PC-3 (cell line): ENCODE measurements around the gene C6orf47.

Experiments
- CTCF ChIP-seq: fragments of 300-600 bp; sonication (generic); conservative IDR thresholded peaks from 2 replicates; pipeline ENCODE4 v1.5.1; 2017; ENCODE audit warnings: antibody characterized with exemption, low read depth, mild to moderate bottlenecking, low read length
- EZH2 ChIP-seq: fragments of 300-600 bp; sonication (generic); IDR thresholded peaks from one replicate; pipeline ENCODE4 v1.6.1; 2017; ENCODE audit warnings: antibody characterized with exemption, mild to moderate bottlenecking, low read length; ENCODE audit not compliant: unreplicated experiment
- EZH2phosphoT487 ChIP-seq: fragments of 300-600 bp; sonication (generic); IDR thresholded peaks from 2 replicates; pipeline ENCODE4 v1.6.1; 2018; ENCODE audit warnings: mild to moderate bottlenecking, antibody characterized with exemption, low read length, borderline replicate concordance

DNA sequence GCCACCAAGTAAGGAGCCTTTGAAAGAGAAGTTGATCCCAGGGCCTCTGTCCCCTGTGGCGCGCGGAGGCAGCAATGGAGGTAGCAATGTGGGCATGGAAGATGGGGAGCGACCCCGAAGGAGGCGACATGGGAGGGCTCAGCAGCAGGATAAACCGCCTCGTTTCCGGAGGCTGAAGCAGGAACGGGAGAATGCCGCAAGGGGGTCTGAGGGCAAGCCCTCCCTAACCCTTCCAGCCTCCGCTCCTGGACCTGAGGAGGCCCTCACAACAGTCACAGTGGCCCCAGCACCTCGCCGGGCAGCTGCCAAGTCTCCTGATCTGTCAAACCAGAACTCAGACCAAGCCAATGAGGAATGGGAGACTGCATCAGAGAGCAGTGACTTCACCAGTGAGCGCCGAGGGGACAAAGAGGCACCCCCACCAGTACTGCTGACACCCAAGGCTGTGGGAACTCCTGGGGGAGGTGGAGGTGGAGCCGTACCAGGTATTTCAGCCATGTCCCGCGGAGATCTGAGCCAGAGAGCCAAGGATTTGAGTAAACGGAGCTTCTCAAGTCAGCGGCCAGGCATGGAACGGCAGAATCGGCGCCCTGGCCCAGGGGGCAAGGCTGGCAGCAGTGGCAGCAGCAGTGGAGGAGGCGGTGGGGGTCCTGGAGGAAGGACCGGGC lies 28.2 kb downstream of the C6orf47 start:
- TF ChIP-seq CTCF (no peak), EZH2phosphoT487 (no peak), EZH2 (no peak)
